ENCODE results near the gene ATXN2.

- TF ChIP-seq CTCF (conservative IDR thresholded peaks at IDR 0.05; ENCODE audit: low read length) (no peak), EZH2phosphoT487 (IDR thresholded peaks at IDR 0.05; ENCODE audit: borderline replicate concordance, low read depth, low read length) (no peak)
Measured at GRCh38 chr12:111436811-111437210, 162.3 kb downstream of the ATXN2 start.
